A673 (cell line): ENCODE data around the gene FABP3.

Experiments used
- CTCF ChIP-seq: fragments of 300-800, 200-600 bp; sonication (generic); conservative IDR thresholded peaks from 2 replicates; pipeline ENCODE4 v1.5.1; 2017; ENCODE audit warnings: low read depth, mild to moderate bottlenecking, antibody characterized with exemption, low read length, moderate library complexity, mixed read lengths
- EZH2 ChIP-seq: fragments of 200-600 bp; sonication (generic); IDR thresholded peaks from 2 replicates; pipeline ENCODE4 v1.6.1; 2017; ENCODE audit warnings: borderline replicate concordance, low read depth, mild to moderate bottlenecking, mixed read lengths, antibody characterized with exemption, low read length; ENCODE audit not compliant: poor library complexity, severe bottlenecking

DNA sequence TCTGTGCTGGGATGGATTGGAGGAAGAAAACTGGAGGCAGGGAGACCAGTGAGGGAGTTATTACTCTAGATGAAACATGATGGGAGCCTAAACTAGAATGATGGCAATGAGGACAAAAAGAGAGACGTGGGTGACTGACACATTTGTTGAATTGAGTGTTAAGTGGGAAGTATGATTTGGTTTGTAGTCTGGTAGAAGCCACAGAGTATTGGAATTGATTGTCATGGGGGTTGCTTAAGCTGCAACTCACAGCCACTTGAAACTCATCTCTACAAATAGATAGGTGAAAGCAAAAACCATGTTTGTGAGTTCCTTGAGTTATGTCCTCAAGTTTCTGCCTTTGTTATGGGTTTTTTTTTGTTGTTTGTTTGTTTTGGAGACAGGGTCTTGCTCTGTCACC lies 28.4 kb downstream of the FABP3 start:
- no peak for TF ChIP-seq CTCF
- no peak for TF ChIP-seq EZH2
